SK-N-SH treated with all-trans-retinoic acid at 6 μM for 48 hours (cell line): Measurements from ENCODE around the gene UPK3A.

Source experiments
- TCF4 ChIP-seq: fragments of 250-450 bp; sonication (Bioruptor Pico); IDR thresholded peaks from 2 replicates; pipeline ENCODE4 v1.8.0; 2021; ENCODE audit warnings: mild to moderate bottlenecking, moderate library complexity, borderline replicate concordance
- TOX ChIP-seq: fragments of 250-450 bp; sonication (Bioruptor Pico); IDR thresholded peaks from 2 replicates; pipeline ENCODE4 v1.8.0; 2021; ENCODE audit warnings: mild to moderate bottlenecking, moderate library complexity, borderline replicate concordance

DNA sequence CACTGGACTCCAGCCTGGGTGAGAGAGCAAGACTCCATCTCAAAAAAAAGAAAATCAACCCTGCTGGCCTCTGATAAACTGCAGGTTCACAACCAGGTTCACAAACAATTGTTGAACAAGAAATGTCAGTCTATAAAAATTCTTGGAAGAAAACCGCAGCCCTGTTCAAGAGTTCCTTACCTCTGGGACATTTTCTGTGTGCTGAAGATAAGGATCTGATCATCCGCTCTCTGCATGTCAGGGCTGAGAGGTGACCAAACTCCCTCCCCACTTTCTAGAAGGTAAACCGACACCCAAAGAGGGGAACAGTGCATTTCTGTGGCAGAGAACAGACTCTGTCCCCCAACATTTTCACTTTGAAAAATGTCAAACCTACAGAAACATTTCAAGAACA, 4.2 kb upstream of the UPK3A start:
- TF ChIP-seq TCF4 (CRISPR knock-in tag) (no peak), TOX (no peak)
